Measurements from ENCODE around the gene ZBP1.

DNA sequence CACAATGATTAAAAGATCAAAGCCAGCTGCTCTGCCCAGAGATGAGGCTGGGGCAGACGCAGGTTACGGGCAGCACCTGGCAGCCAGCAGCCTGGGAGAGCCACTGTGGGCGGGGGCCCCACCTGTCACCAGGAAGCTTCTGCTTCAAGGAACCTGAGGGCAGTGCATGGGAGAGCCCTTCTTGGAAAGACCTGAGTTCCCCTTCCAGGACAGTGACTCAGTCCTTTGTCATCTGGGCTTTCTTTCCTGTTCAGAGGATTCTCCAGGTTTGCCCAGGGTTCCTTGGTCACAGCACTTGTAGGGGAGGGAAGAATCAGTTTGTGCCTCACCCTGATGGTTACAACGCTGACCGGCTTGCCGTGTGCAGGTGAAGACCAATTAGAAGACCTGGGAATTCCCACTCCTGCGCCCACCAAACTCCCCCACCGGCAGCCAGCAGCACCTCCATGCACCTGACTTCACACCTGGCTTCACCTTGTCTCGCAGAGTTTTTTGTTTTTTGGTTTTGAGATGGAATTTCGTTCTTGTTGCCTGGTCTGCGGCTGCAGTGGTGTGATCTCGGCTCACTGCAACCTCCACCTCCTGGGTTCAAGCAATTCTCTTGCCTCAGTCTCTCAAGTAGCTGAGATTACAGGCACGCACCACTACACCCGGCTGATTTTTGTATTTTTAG lies 2.0 kb downstream of the ZBP1 start:
- no peak for TF ChIP-seq POLR2A (IDR thresholded peaks at IDR 0.05; ENCODE audit: low read depth, low read length)
- TF ChIP-seq POLR2AphosphoS5 (IDR thresholded peaks at IDR 0.05; ENCODE audit: low read depth, low read length), result no peak
- TF ChIP-seq TAF1 (IDR thresholded peaks at IDR 0.05; ENCODE audit: low read depth, low read length), result no peak
- no peak for TF ChIP-seq POU2F2 (IDR thresholded peaks at IDR 0.05; ENCODE audit: low read depth, low read length)
- TF ChIP-seq SPI1 (IDR thresholded peaks at IDR 0.05; ENCODE audit: low read depth, low read length), result no peak

All from GM12891 (cell line).